Measurements from ENCODE around the gene DTNA. TPM values are rescaled to one million over a fixed set of nuclear protein-coding genes. Genes with fewer than 3 reads are reported as not detected.

The DTNA gene
- total RNA-seq, 1 experiment from 2014 or later = 9.6 TPM

- Histone ChIP-seq H3K36me3 (ENCODE audit: control insufficient read depth in 1 of 2, insufficient read depth in 2 of 2, low read length in 2 of 2) (no peaks in the 10 kb centered on the region), H3K9me3 (ENCODE audit: control insufficient read depth in 1 of 2, insufficient read depth in 1 of 2, low read depth in 1 of 2, low read length in 2 of 2) (no peaks in the 10 kb centered on the region), H3K4me2 (ENCODE audit: low read length) (no peak overlapping the region), H3K27me3 (ENCODE audit: insufficient read depth, low read length) (no peaks in the 10 kb centered on the region), H3K4me3 (replicated peaks in 1 of 2; ENCODE audit: low read depth in 1 of 2, low read length in 2 of 2) (no peak overlapping the region), H3K9me2 (ENCODE audit: insufficient read depth) (no peaks in the 10 kb centered on the region), H3K9ac (ENCODE audit: low read length) (no peak overlapping the region), H3K4me1 (ENCODE audit: control insufficient read depth in 1 of 2, insufficient read depth in 2 of 2, low read length in 2 of 2) (peaks cover 0 to 7% of the 10 kb centered on the region in 2 experiments; a peak in 1 of 4 replicates), H3K79me2 (ENCODE audit: insufficient read depth, low read length) (no peaks in the 10 kb centered on the region), H4K20me1 (ENCODE audit: insufficient read depth) (no peaks in the 10 kb centered on the region), H3K27ac (ENCODE audit: low read depth, low read length) (no peak overlapping the region), H2AFZ (ENCODE audit: low read depth, low read length, poor library complexity, severe bottlenecking) (no peak overlapping the region)
- TF ChIP-seq MAX (IDR thresholded peaks at IDR 0.05) = no peak
- TF ChIP-seq TCF7L2 (IDR thresholded peaks at IDR 0.05; ENCODE audit: borderline replicate concordance, extremely low read depth, insufficient read depth, insufficient read length) = no peak
- no peak for TF ChIP-seq CBX3 (IDR thresholded peaks at IDR 0.05; ENCODE audit: low read depth)
- TF ChIP-seq EZH2phosphoT487 (IDR thresholded peaks at IDR 0.05; ENCODE audit: borderline replicate concordance) = no peak
- TF ChIP-seq POLR2A (IDR thresholded peaks at IDR 0.05; ENCODE audit: borderline replicate concordance, extremely low read depth, insufficient read depth, insufficient read length) = no peak
- TF ChIP-seq FOSL1 (IDR thresholded peaks at IDR 0.05; ENCODE audit: low read depth) = no peak
- TF ChIP-seq, protein P1, sequence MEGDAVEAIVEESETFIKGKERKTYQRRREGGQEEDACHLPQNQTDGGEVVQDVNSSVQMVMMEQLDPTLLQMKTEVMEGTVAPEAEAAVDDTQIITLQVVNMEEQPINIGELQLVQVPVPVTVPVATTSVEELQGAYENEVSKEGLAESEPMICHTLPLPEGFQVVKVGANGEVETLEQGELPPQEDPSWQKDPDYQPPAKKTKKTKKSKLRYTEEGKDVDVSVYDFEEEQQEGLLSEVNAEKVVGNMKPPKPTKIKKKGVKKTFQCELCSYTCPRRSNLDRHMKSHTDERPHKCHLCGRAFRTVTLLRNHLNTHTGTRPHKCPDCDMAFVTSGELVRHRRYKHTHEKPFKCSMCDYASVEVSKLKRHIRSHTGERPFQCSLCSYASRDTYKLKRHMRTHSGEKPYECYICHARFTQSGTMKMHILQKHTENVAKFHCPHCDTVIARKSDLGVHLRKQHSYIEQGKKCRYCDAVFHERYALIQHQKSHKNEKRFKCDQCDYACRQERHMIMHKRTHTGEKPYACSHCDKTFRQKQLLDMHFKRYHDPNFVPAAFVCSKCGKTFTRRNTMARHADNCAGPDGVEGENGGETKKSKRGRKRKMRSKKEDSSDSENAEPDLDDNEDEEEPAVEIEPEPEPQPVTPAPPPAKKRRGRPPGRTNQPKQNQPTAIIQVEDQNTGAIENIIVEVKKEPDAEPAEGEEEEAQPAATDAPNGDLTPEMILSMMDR (IDR thresholded peaks at IDR 0.05 in 2 of 3, conservative IDR thresholded peaks at IDR 0.05 in 1 of 3; ENCODE audit: borderline replicate concordance in 1 of 3, insufficient read depth in 1 of 3, low read depth in 2 of 3, low read length in 2 of 3) = no peak
- TF ChIP-seq EZH2 (IDR thresholded peaks at IDR 0.05) = no peak
- TF ChIP-seq SRF (IDR thresholded peaks at IDR 0.05; ENCODE audit: low read depth) = no peak
- TF ChIP-seq YY1 (IDR thresholded peaks at IDR 0.05; ENCODE audit: extremely low read depth, insufficient replicate concordance, low read depth, low read length) = no peak
- TF ChIP-seq SP1 (IDR thresholded peaks at IDR 0.05; ENCODE audit: low read depth) = no peak
- TF ChIP-seq ELF1 (IDR thresholded peaks at IDR 0.05; ENCODE audit: borderline replicate concordance, low read depth) = no peak
- no peak for TF ChIP-seq EGR1 (IDR thresholded peaks at IDR 0.05; ENCODE audit: low read depth)
- no peak for TF ChIP-seq ZFX (IDR thresholded peaks at IDR 0.05)
- DNase-seq (ENCODE audit: low read depth, low spot score) (no peak), ATAC-seq (no peak)
- RAD21 ChIA-PET (ENCODE audit: low non-redundant PET in 1 of 2, low total read pairs in 2 of 2, uncharacterized antibody in 2 of 2, unreplicated experiment in 2 of 2) = no interaction called here
- POLR2A ChIA-PET = no interaction called here
- CTCF ChIA-PET = no interaction called here
- intact Hi-C loops (cut with micrococcal nuclease) = no loop called here
- BruUV-seq (replicated peaks) = no TSS peak
Measured at GRCh38 chr18:34726286-34727004, 16.3 kb downstream of the DTNA start.

Measured in HCT116 (cell line).